Measurements from ENCODE around the gene GLIPR1L2.

DNA sequence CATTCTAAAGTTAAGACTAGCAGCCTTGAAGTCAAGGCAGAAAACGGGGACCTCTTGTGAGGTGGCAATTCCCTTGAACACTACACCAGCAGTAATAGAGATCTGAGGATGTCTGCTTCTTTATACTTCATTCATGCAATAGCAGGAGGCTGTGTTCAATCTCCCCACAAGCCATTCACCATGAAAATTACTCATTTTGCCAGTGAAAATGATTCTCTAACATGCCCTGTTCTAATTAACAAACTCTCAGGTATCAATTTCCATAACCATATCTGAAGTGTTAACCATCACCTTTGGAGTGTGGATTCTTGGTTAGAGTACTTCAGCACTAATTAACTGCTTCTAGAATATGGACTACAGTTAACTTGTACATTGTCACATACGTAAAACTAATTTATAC lies 86.2 kb downstream of the GLIPR1L2 start:
- TF ChIP-seq POLR2A (IDR thresholded peaks at IDR 0.05): no peak
- TF ChIP-seq EP300 (IDR thresholded peaks at IDR 0.05; ENCODE audit: low read depth): no peak
